Effector CD8-positive, alpha-beta T cell (primary cell): ENCODE measurements around the gene BHLHE23.
A peak's percentile ranks its signal among the peaks of the same experiment; 100 is the strongest.

Experiments used
- DNase-seq: peaks from one replicate; lab custom pipeline; 2025; lab: John Stamatoyannopoulos, UW

BHLHE23 gene

DNA sequence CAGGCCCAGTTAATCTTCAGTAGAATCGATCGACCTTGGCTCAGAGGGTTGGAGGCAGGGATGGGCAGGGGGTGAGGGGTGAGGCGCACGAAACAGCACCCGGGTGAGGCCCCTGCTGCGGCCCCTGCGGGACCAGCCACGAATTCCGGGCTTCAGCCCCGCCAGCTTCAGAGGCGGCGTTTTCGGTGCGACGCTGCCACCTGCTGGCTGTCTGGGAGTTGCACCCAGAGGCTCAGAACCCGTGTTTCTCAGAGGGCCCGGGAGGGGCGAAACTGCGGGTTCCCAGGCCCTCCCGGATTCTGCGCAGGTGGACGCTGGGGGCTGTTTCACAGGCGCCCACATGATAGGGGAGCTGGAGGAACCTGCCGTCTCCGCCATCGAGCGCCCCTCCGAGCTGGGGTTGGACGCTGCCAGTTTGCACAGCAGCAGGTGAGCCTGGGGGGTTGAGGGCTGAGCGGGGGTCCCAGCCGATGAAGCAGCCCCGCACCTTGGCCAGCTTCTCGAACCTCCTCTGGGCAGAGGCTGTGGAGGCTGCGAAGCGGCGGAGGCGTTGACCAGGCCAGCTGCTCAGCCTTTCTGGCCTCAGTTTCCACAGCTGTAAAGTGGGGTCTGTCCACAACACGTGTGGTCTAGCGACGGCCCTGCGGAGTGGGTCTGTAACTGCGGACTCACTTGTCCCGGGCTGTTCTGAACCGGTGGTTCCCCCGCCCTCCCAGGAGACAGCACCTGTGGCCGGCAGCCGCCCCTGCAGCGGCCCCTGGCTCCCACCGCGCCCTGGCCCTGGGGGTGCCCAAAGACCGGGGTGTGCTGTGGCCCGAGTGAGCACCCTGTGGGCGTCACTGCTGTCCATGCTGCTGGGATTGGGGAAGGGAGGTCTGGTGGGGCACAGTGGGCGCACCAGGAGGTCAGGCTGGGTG, 2.5 kb upstream of the BHLHE23 start:
- DNase-seq = peak; percentile 75

DNA sequence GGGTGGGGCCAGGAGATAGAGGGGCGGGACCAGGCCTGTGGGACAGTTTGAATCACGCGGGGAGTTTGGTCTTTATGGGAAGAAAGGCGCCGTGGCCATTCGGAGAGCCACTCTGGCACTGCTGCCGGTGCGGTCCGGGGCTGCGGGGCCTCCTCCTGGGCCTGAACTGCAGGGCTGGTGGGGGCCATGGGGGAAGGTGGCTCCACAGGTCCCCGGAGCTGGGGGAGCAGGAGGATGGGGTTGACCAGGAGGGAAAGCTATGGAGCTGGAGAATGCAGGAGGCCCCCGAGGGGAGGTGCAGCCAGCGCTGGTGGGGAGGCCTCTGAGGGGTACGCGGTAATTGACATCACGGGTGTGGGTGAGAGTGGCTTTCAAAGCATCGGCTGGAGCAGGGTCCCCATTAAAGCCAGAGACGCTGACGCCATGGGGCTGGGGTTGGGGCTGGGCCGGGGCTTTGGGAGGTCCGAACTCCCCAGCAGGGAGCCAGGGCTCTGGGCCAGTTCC, 1.8 kb upstream of the BHLHE23 start:
- no peak for DNase-seq

DNA sequence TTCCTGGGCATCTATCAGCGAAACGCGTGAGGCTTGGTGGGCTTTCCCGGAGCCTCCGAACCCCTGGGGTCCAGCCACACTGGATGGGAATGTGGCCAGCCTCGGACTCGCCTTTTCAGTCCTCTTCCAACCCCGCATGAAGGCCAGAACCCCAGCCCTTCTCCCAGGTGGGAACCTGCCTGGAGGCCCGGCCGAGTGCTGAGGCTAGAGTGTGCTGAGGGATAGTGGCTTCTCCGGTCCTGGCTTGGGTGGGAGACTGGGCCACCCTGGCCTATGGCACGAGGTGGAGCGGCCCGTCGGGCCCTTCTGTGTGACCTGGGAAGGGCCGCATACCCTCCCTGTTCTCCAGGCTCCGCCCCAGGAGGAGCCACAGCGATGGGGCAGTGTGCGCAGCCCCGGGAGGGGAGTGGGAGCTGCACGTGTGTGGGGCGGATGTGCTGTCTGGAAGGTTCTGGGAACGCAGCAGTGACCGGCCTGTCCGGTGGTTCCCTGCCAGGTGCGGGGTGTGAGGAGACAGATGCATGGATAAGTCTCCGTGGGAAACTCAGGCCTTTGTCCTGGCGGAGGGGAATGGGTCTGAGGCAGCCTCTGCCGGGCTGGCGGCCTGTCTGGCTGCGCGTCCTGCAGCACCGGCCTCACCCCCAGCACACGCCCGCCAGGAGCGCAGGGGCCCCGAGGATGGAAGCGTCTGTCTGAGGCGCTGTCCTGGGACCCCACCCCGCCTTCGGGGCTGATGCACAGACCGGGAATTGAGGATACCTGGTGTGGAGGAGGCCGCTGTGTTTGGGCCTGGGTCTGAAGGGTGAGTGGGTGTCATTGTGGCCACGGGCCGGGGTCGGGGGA, 1.1 kb upstream of the BHLHE23 start:
- no peak for DNase-seq

DNA sequence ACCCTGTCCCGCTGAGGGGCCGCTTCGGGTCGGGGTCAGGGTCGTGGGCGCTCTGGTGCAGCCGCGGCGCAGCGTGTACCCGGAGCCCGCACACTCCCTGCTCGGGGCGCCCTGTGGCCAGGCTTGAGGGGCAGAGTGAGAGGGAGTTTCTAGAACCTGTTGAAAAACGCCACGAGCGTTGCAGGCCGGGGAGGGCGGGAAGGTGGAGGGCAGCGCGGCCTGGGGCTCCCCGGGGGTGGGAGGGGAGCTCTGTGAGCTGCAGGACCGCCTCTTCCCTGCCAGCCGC, 539 bp upstream of the BHLHE23 start:
- DNase-seq = no peak

DNA sequence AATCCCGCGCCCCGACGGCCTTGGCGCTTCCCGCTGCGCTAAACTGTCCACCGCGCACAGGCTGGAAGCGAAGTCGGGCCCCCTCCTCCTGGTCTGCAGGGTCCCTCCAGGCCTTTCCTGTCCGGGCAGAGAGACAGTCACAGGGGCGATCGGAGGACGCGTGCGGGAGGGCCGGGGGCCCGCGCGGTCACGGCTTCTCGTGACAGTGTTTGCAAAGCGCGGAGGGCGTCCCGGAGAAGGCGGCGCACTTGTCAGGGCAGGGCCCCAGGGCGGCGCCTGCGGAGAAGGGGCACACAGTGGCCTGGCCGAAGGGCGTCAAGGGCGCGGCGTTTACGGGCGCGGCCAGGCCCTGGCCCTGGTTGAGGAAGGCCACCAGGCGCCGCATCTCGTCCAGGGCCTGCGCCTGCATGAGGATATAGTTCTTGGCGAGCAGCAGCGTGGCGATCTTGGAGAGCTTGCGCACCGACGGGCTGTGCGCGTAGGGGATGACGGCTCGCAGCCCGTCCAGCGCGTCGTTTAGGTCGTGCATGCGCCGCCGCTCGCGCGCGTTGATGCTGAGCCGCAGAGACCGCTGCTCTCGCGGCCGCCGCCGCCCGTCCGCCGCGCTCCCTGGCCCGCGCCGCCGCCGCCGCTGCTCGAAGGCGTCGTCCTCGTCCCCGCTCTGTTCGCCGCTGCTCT, 763 bp downstream of the BHLHE23 start:
- no peak for DNase-seq

DNA sequence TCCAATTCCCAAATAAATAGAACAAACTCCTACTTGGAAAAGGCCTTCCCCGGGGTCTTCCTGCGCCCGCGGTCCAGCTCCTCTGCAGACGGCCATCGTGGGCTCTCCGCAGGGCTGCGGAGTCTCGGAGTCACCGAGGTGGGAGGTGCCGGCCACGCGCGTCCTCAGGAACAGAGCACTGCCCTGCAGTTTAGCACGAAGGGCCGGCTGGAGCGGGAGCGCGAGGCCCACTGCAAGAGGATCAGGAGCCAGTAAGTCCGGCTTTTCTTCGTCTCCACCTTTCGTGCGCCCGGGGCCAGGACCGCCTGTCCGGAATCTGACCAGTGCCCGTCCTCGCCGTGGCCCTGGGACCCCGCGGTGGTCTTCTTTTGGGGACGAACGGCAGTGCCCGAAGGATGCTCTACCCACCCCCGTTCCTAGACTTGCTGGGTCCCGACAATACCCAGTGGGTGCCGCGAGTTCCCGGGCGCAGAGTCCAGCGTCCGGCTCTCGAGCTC, 1.4 kb downstream of the BHLHE23 start:
- DNase-seq = no peak

DNA sequence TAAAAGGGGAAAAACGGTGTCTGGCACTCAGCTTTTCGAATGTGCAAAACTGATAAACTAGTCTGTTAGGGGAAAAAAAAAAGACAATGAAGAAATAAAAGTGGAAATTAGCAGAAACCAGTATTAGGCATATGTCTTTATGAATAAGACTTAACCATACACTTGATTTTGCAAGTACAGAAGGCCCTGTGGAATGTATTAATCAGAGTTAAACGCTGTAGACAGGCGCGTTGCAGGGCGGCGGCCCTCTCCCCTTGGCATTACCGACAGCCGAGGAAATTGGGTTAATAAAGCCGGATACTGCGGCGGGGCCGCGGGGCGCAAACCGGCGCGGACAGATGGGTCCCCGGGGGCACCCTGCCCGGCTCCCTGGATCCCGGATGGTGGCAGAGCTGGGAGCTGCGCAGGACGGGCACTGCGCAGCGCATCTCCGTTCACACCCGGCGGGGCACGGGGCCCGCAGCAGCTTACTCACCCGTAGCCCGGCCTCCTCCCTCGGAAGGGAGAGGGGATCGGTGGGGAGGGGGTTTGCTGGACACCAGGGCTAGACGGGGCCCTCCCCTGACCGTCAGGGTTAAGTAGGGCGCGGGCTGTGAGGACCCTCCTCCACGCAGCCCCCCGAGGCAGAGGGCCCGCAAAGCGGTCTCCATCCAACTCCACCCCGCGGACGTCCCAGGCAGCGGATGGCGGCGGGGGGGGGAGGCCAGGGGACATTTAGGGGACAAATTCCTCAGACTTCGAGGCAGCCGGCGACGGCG, 2.0 kb downstream of the BHLHE23 start:
- DNase-seq = no peak

DNA sequence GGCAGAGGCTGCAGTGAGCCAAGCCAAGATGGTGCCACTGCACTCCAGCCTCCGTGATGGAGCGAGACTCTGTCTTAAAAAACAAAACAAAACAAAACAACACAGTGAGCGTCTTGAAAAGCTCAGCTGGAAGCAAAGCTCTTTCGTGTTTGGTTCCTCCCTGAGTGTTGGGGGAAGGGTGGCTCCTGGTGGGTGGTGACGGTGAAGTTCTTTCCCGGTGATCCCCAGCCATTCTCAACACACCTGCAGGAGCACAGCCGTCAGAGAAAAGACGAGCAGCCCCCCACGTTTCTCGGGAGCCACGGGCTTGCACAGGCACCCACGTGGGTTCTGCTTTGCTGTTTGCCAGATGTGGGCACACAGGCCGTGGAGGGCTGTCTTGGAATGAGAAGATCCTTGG, 3.2 kb downstream of the BHLHE23 start:
- DNase-seq = no peak

DNA sequence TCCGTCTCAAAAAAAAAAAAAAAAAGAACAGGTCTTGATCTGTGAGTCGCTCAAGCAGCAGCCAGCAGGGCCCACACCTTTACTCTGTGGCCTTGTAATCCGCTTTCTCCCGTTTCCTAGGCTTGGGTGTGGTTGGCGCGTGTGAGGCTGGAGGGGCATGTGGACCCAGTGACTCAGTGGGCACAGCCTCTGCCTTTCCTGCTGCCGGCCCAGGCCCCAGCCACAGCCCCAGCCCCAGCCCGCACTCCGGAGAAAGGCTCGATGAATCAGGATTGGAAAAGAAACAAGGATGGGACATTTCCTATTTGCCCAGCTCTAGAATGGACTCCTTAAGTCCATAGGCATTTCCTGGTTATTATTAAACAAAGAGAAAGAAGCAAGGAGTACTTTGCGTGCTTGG, 4.3 kb downstream of the BHLHE23 start:
- no peak for DNase-seq

DNA sequence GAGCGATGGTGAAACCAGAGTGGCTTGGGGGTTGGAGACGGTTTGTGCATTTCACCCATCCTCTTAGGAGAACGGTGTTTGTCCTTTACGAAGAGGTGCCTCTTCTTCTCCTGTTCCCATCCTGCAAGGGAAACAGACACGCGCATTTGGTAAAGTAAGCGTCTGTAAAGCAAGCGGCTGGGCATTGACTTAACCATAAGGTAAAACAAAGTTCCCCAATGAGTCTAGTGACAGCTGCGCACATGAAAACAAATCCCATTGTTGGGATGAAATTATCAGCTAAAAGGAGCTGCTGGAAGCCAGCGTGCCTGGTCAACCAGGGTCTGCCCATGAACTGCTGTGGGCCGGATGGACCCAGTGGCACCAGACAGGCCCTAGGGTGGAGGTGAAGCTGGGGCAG, 5.8 kb downstream of the BHLHE23 start:
- DNase-seq = no peak

DNA sequence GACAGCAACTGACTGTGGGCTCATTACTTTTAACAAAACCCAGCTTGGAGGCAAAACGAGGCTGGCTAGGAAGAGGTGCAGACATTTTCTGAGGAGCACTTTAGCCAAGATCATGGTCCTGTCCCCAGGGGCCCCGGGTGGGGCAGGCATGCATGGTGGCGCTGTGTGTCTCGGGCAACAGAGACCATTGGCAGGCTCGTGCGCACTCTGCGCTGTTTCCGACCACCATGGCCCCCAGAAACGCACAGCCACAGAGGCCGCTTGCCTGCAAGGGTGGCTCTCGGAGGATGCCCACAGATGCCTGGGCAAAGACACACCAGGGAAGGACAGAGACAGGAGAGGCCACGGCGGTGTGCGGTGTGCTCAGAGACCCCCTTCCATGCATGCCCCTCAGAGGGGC, 6.7 kb downstream of the BHLHE23 start:
- DNase-seq = no peak

DNA sequence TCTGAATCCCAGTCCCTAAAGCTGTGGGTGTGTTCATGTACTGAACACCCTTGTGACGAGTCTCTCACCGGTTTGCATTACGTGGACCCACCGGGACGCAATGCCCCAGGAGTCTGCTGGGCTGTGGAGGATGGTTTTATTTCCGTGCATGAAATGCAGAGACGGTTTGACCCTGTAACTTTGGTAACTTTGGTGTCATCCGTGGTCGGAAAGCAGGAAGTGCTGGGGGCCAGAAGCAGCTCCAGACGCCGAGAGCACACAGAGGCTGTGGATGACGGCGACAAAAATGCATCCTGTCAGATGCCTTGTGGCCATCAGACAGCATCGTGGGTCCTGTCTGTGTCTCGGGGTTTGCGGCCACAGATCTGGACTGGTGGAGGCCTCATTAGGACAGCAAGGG, 7.2 kb downstream of the BHLHE23 start:
- no peak for DNase-seq

DNA sequence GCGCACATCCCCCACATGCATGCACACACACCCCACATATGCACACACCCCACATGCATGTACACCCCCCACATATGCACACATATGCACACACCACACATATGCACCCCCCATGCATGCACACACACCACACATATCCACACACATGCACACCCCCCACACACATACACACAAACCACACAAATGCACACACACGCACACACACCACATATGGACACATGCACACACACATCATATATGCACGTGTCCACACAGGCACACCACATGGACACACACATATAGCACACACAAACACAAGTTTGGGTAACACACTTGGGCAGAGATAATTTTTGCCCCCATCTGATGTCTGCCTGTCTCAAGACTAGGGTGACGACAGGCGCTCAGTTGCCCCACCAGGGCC, 8.3 kb downstream of the BHLHE23 start:
- DNase-seq = no peak

DNA sequence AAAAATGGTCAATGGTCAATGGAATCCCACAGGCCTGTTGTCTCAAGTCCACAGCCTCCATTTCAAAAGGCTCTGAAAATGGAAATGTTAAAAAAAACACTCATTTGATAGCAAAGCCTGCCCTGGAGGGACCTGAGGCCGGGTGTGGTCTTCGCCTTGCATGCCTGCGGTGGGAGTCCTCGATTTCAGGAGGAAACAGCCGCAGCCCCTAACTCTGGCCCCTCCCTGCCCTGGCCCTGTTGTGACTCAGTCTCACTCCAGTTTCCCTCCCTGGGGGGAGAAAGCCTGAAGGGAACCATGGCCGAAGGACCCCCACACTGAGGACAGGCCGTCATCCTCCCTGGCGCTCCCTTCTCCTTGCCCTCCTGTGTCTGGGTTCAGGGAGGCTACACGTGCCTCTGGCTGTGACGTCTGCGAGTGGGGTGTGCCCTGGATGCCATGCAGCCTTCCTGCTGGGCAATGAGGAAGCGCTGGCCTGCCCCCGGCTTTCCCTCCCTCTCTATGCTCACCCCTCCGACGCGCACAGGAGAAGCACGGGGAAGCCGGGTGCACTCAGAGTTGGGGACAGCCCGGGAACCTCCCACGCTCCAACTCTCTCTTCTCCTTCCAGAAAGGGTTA, 9.2 kb downstream of the BHLHE23 start:
- DNase-seq = no peak

DNA sequence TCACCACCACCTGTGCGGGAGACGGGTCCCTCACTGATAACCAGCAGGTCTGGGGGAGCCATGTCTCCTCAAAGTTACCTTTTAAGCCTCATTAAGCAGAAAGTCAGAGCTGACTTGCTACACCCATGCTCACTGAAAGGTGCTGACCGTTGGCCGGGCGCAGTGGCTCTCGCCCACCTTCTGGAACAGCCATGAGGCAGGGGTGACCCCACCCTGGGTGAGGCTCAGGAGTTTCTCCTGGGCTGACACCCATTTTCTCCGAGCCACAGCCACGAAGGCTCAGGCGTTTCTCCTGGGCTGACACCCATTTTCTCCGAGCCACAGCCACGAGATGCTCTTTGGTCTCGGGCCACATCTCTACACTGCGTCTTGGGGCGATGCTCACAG, 10.2 kb downstream of the BHLHE23 start:
- DNase-seq = no peak

DNA sequence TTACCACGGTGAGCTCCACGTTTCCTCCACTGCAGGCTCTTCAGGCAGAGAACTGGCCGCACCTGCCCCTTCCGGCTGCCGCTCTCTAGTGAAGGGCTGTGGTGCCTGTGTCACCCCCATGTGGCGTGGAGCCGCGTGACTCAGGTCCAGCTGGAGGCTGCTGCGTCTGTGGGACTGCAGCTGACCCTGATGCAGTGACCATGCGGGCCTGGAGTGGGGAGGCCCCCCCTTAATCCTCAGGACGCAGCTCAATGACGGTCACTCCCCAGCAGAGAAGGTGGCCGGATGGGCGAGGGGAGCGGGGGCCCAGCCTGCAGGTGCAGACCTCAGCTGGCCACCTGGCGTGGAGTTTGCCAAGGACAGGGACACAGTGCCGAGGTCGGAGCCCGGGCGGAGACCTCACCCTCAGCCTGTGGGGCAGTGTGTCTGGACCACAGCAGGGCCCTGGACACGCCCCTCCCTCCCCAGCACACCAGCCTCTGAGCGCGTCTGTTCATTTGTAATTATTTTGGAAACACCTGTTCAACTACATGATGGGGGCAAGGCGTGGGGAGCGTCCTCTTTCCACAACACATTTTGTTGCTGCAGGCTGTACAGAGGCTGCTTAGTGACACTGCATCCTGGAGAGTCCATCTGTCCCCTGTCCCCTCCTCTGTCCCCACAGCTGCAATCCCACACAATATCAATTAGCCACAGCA, 10.7 kb downstream of the BHLHE23 start:
- no peak for DNase-seq

DNA sequence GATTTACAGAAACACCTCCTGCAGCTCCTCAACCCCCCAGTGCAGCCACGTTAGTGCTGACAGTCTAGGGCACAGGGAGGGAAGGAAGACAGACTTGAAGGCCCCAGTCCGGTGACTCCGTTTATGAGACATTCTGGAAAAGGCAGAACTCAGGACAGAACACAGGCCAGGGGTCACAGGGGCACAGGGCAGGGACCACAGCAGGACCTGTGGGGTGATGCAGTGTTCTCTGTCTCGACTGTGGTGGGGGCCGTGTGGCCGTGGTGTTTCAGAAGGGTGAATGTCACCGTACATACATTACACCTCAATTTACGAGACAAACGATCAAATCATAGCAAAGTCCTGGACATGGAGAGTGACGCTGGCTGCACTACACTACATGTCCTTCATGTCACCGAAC, 11.3 kb downstream of the BHLHE23 start:
- no peak for DNase-seq

DNA sequence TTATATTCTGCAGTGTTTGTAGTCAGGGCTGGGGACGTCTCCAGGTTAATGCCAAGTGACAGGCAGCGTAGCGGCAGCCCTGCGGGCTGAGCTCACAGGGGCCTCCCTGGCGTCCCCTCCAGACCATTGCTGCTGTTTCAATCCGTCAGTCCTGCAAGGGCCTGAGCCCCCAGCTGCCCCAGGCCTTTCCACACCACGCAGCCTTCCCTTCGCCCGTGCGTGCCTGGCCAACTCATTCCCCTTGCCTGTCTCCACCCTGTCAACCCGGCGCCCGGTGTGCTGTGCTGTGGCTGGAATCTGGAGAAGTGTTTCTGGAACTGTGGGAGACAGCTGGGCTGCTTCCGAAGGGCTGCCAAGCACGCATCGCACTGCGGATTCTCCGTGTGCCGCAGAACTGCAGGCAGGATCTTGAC, 11.9 kb downstream of the BHLHE23 start:
- no peak for DNase-seq

DNA sequence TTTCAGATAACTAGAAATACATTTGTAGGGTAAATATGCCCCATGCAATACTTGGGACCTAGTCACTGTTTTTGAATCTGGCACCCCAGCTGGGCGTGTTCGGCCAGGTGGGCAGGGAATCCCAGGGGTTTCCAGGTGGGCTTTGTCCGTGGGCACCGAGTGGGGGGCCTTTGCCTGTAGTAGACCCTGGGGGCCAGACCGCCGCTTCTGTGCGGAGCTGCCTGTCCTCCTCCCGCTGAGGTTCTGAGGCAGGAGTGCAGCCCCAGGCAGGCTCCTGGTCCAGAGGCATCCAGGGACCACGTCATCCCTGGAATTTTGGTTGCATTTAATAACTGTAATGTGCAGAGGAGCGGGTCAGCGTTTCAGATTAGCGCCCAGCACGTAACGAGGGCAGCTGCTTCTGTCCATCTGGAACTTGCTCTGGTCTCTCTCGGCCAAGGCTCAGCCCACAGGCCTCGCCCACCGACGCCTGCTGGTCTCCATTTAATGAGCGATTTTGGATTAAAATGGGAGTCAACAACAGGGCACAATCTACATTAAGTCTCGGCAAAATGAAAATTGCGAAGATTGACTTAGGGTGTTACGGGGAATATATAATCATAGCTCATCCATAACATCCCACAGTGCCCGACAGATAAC, 12.8 kb downstream of the BHLHE23 start:
- no peak for DNase-seq

DNA sequence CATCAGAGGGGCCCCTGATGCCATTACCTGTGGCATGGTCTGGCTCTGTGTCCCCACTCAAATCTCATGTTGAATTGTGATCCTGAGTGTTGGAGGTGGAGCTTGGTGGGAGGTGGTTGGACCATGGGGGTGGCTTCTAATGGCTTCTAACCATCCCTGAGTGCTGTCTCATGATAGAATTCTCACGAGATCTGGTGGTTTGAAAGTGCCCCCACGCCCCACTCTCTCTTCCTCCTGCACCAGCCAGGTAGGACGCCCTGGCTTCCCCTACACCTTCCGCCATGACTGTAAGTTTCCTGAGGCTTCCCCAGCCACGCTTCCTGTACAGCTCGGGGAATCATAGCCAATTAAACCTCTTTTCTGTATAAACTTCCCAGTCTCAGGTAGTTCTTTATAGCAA, 14.9 kb downstream of the BHLHE23 start:
- no peak for DNase-seq
